HG03558 (cell line): ENCODE data around the gene MDC1.
"Not testable (repeated sequence)": the region's sequence is repeated elsewhere in the genome, so short reads cannot be mapped to it uniquely, and the experiment has no call there.

ENCODE experiments used
- ATAC-seq: cut with Tn5 transposase; IDR thresholded peaks from one replicate; pipeline ENCODE4 v1.9.1; 2021; ENCODE audit warnings: moderate number of reproducible peaks; ENCODE audit not compliant: unreplicated experiment; ENCODE audit errors: extremely low read depth

The MDC1 gene, protein sequence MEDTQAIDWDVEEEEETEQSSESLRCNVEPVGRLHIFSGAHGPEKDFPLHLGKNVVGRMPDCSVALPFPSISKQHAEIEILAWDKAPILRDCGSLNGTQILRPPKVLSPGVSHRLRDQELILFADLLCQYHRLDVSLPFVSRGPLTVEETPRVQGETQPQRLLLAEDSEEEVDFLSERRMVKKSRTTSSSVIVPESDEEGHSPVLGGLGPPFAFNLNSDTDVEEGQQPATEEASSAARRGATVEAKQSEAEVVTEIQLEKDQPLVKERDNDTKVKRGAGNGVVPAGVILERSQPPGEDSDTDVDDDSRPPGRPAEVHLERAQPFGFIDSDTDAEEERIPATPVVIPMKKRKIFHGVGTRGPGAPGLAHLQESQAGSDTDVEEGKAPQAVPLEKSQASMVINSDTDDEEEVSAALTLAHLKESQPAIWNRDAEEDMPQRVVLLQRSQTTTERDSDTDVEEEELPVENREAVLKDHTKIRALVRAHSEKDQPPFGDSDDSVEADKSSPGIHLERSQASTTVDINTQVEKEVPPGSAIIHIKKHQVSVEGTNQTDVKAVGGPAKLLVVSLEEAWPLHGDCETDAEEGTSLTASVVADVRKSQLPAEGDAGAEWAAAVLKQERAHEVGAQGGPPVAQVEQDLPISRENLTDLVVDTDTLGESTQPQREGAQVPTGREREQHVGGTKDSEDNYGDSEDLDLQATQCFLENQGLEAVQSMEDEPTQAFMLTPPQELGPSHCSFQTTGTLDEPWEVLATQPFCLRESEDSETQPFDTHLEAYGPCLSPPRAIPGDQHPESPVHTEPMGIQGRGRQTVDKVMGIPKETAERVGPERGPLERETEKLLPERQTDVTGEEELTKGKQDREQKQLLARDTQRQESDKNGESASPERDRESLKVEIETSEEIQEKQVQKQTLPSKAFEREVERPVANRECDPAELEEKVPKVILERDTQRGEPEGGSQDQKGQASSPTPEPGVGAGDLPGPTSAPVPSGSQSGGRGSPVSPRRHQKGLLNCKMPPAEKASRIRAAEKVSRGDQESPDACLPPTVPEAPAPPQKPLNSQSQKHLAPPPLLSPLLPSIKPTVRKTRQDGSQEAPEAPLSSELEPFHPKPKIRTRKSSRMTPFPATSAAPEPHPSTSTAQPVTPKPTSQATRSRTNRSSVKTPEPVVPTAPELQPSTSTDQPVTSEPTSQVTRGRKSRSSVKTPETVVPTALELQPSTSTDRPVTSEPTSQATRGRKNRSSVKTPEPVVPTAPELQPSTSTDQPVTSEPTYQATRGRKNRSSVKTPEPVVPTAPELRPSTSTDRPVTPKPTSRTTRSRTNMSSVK (N-terminal part only)

DNA sequence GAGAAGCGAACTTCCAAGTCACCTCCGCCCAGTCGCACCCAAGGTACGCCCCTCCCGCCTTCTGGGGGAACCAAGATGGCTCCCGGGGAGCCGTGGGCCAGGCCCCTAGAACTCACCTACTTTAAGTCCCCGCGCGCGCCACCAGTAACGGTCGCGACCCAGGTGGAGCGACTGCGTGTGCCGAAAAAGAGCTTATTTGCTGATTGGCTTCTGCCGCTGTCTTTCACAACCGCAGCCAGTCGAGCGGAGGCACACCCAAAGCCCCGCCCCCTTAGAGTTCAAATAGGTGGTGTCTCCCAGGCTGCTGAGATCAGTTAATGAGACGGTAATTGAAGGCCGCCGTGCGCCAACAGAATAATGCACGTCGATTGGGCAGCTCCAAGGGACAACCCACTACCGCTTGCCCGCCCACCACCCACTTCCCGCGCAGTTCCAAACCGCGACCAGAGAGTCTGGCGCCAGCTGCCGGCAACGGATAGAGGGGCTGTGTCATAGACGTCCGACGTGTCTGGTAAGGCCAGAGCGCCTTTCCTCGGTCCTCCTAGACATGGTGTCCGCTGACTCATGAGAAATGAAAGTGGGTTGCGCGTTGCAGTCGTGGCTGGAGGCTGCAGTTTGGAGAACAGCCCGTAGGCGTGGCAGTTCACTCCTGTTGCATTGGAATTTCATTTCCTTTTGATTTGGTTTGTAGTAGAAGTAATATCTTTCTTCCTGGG, at the start of gene MDC1:
Gene MDC1, minus strand, starts transcription at position 153 of the 716 bp plus-strand sequence. CDS start 2,106 bp downstream, outside the sequence.
- ATAC-seq: peak; percentile 34

DNA sequence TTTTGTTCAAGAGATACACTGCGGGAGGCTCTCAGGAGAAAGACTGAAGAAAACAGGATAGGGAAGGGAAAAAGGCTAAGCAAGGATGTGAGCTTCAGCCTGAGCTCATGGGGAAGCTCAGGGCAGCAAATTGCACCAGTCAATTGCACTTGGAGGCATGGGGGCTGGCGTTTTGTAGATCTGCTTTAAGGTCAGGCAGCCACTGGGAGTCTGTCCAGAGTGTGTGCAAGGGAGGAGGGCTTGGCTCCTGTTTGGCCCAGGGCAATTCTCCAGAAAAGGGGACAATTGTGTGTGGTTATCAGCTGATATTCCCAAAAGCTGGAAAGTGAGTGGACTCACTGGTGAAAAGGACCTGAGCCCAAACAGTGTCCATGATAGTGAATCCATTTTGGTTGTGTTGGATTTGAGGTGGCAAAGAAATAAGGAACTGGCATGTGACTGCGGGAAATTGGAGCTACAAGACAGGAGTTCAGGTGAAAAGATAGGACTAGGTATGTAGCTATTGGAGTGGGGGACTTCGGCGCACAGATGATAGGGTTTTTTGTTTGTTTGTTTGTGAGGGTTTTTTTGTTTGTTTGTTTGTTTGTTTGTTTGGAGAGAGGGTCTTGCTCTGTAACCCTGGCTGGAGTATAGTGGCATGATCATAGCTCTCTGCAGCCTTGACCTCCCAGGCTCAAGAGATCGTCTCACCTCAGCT, 49.5 kb upstream of the MDC1 start:
- no peak for ATAC-seq

DNA sequence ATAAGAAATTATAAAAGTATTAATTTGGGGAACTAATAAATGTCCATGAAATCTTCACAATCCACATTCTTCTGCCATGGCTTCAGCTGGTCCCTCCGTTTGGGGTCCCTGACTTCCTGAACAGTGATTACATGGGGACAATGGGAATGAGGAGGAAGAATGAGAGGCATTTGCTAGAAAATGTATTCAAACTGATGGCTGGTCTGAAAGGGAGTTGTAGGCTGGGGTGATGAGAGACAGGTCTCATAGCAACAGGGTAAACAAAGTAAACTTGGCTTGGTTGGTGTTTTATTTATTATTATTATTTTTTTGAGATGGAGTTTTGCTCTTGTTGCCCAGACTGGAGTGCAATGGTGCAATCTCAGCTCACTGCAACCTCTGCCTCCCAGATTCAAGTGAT, 48.4 kb upstream of the MDC1 start:
- ATAC-seq: not testable (repeated sequence)

DNA sequence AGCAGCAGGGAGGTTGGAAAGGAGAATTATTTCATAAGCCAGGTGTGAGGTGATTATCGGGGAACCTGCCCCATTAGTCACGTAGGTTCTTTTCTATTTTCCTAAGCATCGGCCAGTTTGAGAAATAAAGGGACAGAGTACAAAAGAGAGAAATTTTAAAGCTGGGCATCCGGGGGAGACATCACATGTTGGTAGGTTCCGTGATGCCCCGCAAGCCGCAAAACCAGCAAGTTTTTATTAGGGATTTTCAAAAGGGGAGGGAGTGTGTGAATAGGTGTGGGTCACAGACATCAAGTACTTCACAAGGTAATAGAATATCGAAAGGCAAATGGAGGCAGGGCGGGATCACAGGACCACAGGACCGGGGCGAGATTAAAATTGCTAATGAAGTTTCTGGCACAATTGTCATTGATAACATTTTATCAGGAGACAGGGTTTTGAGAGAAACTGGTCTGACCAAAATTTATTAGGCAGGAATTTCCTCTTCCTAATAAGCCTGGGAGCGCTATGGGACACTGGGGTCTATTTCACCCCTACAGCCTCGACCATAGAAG, 47.5 kb upstream of the MDC1 start:
- not testable (repeated sequence) for ATAC-seq

DNA sequence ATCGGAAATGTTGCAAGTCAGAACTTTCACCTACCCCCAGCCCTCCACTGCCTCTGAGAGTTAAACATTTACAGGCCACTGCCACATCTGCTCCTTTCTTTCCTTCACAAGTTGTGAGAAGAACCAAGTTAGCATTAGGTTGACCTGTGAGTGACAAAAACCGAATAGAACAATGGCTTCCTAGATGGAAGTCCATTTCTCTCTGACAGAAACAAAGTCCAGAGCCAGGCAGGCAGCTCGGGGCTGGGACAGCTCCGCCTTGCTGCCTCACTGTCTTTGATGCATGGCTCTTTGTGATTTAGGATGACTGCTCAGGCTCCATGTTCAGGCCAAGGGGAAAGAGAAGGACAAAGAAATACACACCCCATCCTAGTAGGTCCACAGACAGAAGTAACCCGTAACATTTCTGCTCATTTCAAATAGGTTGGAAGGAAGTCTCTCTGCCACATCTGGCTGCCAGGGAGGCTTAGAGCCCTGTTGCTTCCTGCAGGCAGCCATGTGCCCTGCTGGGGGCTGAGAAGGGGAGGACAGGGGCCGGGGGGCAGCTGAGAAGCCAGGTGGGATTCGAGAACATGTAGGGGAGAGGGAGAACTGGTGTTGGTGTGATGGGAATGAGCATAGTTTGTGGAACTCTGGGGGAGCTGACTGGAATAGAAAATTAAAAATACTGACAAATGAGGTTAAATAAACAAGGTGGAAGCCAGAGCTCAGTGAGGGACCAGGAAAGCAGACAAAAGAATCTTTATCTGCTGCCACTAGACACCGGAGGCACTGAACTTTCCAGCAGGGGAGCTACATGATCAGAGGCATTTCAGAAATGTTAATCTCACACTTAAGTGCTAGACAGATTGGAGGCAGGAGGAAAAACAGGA, 46.8 kb upstream of the MDC1 start:
- ATAC-seq: no peak

DNA sequence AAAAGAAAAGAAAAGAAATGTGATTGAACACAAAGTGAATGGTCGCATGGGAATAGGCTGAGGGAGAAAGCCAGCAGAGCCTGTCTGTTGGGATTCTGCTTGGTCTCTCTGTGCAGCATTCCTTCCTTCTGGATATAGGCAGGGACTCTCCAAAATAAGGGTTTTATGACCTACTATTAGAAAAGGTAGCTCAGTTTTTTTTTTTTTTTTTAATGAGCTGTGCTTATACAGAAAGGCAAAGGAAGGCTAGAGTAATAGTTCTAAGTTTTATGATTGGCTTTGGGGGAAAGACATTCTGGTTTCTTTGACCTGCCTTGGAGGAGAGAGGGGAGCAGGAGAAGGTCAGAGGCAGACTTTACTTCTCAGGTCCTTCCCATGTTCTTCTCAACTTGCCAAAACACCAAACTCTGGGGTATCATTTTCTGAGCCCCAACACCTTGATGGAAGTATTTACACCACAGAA, 46.1 kb upstream of the MDC1 start:
- no peak for ATAC-seq

DNA sequence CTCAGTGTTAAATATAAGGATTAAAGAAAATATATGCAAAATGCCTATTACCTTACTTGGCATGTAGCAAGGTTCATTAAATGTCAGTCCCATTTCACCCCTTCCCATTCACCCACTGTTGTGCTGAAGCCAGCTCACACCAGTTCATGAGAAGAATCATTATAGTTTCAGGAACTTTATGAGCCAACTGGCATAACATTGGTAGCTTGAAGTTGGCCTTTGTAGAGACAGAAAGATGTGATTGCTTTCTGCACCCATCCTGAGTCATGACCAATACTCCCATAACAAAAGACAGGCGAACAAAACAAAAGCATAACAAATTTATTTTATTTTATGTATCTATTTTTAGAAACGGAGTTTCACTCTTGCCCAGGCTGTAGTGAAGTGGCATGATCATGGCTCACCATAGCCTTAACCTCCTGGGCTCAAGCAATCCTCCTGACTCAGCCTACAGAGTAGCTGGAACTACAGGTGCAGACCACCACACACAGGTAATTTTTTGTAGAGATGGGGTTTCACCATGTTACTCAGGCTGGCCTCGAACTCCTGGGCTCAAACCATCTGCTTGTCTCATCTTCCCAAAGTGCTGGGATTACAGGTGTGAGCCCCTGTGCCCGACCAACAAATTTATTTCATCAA, 44.8 kb upstream of the MDC1 start:
- ATAC-seq: no peak

DNA sequence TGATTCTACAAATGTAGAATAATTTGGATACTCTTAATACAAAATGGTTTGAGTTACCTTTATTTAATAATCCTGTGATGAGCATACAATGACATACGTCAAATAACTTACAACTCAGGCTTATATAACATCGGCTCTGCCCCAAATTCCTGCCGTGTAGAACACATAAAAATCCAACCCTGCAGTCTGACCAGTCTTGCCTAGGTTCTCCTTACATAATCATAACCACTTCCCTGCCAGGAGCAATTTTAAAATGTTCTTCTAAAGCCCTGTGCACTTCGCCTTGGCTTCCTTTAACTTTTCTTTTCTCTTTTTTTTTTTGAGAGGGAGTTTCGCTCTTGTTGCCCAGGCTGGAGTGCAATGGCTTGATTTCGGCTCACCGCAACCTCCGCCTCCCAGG, 43.5 kb upstream of the MDC1 start:
- ATAC-seq: no peak

DNA sequence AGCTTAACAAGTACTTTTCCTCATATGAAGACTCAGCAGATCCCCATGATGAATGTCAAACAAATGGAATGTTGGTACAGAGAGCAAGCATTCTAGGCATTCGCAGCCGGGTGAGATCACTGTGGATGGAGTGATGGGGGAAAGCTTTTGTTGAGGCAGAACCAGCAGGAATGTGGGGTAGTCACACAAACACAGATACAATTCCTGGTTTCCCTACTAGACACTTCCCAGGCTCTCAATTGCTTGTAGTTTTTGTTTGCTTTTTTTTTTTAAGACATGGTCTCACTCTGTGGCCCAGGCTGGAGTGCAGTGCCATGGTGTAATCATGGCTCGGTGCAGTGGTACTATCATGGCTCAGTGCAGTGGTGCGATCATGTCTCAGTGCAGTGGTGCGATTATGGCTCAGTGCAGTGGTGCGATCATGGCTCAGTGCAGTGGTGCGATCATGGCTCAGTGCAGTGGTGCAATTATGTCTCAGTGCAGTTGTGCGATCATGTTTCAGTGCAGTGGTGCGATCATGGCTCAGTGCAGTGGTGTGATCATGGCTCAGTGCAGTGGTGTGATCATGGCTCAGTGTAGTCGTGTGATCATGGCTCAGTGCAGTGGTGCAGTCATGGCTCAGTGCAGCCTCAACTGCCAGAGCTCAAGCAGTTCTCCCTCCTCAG, 42.6 kb upstream of the MDC1 start:
- no peak for ATAC-seq

DNA sequence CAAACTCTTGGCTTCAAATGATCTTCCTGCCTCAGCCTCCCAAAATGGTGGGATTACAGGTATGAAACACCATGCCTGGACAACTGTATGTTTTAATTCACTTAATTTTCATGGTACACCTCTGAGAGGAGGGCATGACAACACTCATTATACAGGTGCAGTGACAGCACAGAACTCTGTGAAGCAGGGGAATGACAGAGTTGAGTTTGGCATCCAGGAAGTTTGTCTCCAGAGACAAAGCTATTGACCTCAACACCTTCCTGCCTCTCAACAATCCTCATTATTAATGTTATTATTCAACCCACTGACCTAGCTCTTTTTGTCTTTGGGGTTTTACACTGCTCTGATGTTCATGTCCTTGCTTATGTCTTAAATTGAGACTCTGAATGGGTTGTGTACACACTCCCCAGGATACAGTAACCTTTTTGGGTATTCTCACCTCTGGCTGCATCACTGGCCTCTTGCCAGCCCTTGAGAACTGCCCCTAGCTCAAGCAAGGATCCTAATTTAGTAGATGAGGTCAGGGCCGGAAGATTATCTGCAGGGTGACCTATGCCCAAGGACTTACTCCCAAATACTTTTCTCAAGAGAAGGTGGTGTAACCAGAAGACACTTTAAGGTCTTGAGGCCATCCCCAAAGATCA, 40.3 kb upstream of the MDC1 start:
- no peak for ATAC-seq

DNA sequence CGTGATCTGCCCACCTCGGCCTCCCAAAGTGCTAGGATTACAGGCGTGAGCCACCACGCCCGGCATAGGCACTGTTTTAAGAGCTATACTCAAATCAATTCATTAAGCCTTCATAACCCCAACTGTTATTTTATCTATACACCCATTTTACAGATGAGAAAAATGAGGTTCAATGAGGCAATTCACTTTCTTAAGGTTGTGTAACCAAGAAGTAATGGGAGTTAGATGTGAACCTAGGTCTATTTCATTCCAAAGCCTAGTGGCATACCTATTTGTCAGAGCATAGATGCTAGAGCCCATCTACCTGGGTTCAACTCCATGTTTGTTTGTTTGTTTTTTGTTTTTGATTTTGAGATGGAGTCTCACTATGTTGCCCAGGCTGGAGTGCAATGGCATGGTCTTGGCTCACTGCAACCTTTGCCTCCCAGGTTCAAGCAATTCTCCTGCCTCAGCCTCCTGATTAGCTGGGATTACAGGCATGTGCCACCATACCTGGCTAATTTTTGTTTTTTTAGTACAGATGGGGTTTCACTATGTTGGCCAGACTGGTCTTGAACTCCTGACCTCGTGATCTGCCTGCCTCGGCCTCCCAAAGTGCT, 39.4 kb upstream of the MDC1 start:
- not testable (repeated sequence) for ATAC-seq

DNA sequence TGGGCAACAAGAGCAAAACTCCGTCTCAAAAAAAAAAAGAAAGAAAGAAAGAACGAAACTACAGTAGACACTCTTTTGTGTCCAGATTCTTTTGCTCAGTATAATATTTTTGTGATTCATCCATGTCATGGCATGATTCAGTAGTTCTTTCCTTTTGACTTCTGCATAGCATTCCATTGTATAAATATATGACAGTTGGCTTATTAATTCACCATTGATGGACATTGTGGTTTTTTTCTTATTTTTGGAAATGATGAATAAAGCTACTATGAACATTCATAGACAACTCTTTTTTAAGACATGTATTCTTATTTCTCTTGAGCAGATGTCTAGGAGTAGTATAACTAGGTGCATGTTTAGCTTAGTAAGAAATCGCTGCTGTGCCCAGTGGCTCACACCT, 37.5 kb upstream of the MDC1 start:
- no peak for ATAC-seq

DNA sequence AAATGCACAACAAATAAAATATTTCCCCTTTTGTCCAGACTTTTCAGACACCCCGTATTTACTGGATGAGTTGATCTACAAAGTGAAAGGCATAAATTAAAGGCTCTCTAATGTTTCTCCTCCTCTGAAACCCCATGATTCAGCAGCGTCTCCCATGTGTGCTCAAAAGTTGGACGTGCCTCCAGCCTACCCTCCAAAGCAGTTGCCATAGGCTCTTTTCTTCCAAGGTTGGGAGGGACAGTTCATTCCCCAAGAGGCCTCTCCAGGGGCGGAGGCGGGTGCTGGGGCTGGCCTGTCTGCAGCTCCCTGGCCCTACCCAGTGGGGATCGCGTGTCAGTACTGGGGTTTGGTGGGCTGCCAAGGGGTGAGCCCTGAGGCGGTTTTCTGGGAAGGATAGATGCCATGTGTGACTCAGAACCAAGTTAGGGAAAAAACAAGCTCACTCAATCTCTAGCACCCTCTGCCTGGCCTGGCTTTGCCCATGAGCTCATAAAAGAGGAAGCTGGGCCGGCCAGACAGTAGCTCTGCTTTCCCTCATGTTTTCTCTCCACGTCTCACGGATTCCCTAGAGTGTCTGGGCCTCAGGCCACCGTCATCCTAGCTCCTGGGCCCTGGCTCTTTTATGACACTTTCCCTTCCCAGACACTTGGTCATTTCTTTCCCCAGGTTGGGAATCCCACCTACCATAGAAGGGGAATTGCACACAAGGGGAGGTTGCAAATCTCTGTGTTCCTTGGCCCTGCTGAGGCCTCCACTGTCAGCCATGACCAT, 35.3 kb upstream of the MDC1 start:
- ATAC-seq: no peak

DNA sequence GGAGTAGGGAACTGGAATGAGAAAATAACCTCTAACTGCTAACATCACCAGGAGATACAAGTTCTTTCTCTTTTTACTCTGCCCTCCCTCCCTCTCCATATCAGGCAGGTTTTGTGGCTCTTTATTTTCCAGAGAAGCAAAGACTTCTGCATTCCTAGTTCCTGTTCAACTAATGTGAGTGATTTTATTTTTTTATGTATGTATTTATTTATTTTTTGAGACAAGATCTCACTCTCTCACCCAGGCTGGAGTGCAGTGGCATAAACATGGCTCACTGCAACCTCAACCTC, 33.2 kb upstream of the MDC1 start:
- ATAC-seq: no peak

DNA sequence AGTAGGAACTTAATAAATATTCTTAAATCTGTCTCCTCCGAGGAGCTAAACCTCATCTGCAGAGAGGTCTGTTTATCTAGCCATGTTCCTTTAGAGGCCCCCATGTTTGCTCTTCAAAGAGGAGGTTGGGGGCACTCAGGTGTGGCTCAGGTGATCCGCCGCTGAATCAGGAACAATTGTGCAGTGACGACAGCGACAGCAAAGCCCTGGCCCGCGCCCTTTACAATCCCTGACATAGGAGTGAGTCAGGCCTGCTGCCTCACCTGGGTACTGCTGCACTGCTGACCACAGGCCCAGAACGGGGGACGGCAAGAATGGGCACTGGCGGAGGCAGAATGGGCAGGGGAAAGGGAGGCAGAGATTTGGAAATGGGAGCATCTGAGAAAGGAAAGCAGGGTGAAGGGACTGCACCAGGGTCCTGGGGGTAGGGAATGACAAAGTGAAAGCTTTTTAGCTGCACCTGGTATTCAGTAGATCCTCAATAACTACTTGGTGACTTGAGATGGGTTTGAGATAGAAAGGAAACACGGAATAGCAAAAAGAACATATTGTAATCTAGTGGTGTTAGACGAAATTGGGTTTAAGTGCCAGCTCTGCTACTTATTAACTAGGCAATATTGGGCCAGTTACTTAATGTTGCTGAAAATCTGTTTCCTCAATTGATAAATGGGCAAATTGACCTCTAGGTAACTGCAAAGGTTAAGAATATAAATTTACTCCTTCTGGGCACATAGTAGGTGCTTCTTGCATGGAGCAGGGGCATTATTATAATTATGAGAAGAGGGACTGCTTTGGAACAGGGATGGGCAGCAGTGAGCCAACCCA, 32.7 kb upstream of the MDC1 start:
- ATAC-seq: no peak
